Right cardiac atrium (tissue), 5 donors: ENCODE measurements around the gene TCF15. TPM values are rescaled to one million over a fixed set of nuclear protein-coding genes. Genes with fewer than 3 reads are reported as not detected.

Experiments used
- ATAC-seq, 2 donors: fragments of 200-7000 bp; cut with Tn5 transposase; one replicate each; pipeline versions ENCODE4 v1.8.0 to v1.9.1; 2020; ENCODE audit warnings: moderate library complexity in 2 of 2, mild to moderate bottlenecking in 1 of 2
- DNase-seq, 3 donors: peaks; one replicate each; pipeline ENCODE4 v3.0.0-alpha.2; 2020
- H3K27ac ChIP-seq: one replicate; pipeline ENCODE4 v1.5.1; 2013; ENCODE audit warnings: mild to moderate bottlenecking, low read length, control low read depth, moderate library complexity
- H3K27me3 ChIP-seq: one replicate; pipeline ENCODE4 v1.6.1; 2013; ENCODE audit not compliant: control insufficient read depth, insufficient read depth
- H3K4me1 ChIP-seq: one replicate; pipeline ENCODE4 v1.6.1; 2013; ENCODE audit warnings: low read length; ENCODE audit not compliant: control insufficient read depth, insufficient read depth
- H3K4me3 ChIP-seq: one replicate; pipeline ENCODE4 v1.5.1; 2013; ENCODE audit warnings: low read length, control low read depth
- H3K9me3 ChIP-seq: one replicate; pipeline ENCODE4 v1.6.1; 2013; ENCODE audit warnings: low read length; ENCODE audit not compliant: control insufficient read depth
- WGBS: extraction: QIAGEN DNeasy Blood & Tissue Kit; methylation state at CpG from one replicate; pipeline ENCODE4 v1.1.7; 2013; 5-methylcytosine and 5-hydroxymethylcytosine counted together
- intact Hi-C, 4 donors: fragments of 100-400 bp; cut with DNase I; formaldehyde crosslinking; loops; one replicate each; pipeline versions ENCODE4 v1.11.0 to v1.14.0; 2022 to 2023
- polyA plus RNA-seq: library from polyadenylated mRNA; stranded (reverse); fragments of 200-250 nt; gene quantifications from one replicate; pipeline ENCODE4 v1.2.3, GENCODE V29; 2013
- total RNA-seq, 4 donors: library from RNA; stranded (reverse); fragmentation: NEBNext Ultra II Directional; extraction: Animal tissue kit (Norgen Biotek cat#: 25700); gene quantifications; one replicate each; pipeline ENCODE4 v1.2.1, GENCODE V29; 2021
- donor health status: healthy with polysubstance abuse.
- donor health status: DM: no; HTN: yes; CAD: no.
- donor health status: DM: no; HTN: no; CAD: no.
- donor health status: DM: no; HTN: yes; CAD: no; lungs with severe emphysema.
- donor health status: DM: yes; HTN: yes; CAD: no.

The TCF15 gene
- total and polyA plus RNA-seq, 5 donors = 4.0 to 9.3 (median 7.4) TPM

DNA sequence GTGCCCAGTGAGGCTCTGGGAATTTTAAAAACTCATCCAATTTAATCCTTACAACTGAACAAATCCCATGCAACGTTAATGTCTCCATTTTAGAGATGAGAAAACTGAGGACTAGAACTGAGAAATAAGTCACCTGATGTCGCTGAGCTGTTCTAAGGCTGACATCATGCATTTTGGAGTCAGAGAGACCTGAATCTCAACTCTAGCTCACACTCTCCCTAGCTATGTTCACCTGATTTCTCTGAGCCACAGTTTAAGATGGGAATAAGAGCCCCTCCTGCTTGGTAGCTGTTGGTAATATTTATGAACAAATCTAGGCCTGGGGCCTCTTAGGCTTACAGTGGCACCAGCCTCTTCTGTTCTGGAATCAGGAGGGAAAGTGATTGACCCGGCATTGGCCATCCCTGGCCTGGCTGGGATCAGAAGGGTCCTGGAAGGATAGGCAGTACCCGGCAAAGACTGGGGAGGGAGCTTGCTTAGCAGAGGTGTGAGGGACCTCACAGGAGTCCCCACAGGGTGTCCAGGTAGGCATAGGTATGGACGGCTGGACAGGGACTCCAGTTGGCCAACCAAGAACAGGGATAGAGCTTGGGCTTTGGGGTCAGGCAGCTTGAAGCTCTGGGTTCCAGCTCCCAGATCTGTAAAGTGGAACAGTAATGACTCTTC is 47.7 kb downstream of the TCF15 start:
- H3K27ac ChIP-seq = no peak overlapping the region
- ATAC-seq (no peak), DNase-seq (no peak)
- H3K4me3 ChIP-seq = no peak overlapping the region
- WGBS = 77% methylated on average over 5 of the region's 5 CpGs
- no peaks in the 10 kb centered on the region for H3K27me3 ChIP-seq
- no peaks in the 10 kb centered on the region for H3K4me1 ChIP-seq
- no peaks in the 10 kb centered on the region for H3K9me3 ChIP-seq
- intact Hi-C loops = loop anchor here in 3 of 4 donors (2.0 to 10.0 kb wide), 5 partner anchors 82 to 175 kb away; no protein-coding TSS in a partner anchor

DNA sequence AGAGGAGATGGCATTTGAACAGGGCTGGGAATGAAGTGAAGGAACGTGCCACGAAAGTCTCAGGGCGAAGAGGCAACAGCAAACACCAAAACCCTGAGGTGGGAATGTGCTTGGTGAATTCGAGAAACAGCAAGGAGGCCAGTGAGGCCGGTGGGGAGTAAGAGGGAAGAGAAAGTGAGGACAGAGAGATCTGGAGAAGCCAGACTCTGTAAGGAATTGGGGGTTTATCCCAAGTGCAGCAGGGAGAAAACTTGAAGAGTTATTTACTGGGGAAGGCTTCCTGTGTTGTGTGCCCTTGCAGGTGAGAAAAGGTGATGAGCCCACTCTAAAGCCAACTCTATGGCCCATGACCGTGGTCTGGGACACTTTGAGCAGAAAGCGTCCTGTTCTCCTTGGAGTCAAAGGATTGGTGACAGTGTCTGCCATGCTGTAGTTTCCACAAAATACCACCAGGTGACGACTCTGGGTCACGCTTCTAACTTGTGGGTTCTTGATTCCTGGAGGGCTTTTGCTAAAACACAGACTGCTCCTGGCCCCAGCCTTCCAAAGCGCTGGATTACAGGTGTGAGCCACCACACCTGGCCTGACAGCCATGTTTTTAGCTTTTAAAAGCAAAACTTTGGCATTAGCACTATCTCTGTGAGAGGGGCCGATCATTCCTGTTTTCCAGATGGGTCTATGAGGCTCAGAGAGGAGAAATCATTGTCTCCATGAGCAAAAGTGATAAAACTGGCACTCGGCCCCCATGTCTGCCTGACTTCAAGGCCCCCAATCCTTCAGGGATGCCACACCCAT is 48.5 kb downstream of the TCF15 start:
- Histone ChIP-seq H3K4me1 (no peaks in the 10 kb centered on the region), H3K27me3 (no peaks in the 10 kb centered on the region), H3K4me3 (no peak overlapping the region), H3K9me3 (no peaks in the 10 kb centered on the region), H3K27ac (no peak overlapping the region)
- DNase-seq (peak; percentile 42 to 72 (median 68)), ATAC-seq (peak; percentile 77 to 85)
- 31% methylated on average over 12 of the region's 12 CpGs for WGBS
- intact Hi-C loops = loop anchor here (2.0 to 10.0 kb wide), 7 partner anchors 83 to 177 kb away; no protein-coding TSS in a partner anchor

DNA sequence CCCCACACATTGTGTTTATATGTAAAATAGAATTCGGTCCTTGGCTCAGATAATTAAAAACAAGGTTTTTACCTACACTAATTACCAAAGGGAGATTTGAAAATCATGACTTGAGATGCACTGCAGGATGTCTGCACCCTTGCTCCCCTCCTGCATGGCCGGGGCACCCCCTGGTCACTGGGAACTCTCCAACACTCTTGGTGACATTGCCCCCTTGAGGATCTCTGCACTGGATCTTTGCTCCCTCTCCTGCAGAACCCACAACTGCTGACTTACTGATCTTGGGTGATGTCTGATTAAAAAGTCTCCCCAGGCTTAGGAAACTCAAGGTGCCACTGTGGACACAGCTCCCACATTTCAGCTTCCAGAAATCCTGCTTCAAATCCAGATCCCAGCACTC is 49.4 kb downstream of the TCF15 start:
- Histone ChIP-seq H3K4me3 (no peak overlapping the region), H3K9me3 (no peaks in the 10 kb centered on the region), H3K4me1 (no peaks in the 10 kb centered on the region), H3K27ac (no peak overlapping the region), H3K27me3 (no peaks in the 10 kb centered on the region)
- intact Hi-C loops = loop anchor here (2.0 to 10.0 kb wide), 7 partner anchors 84 to 178 kb away; no protein-coding TSS in a partner anchor
- 47% methylated on average over 2 of the region's 2 CpGs for WGBS
- ATAC-seq = no peak
- no peak for DNase-seq

DNA sequence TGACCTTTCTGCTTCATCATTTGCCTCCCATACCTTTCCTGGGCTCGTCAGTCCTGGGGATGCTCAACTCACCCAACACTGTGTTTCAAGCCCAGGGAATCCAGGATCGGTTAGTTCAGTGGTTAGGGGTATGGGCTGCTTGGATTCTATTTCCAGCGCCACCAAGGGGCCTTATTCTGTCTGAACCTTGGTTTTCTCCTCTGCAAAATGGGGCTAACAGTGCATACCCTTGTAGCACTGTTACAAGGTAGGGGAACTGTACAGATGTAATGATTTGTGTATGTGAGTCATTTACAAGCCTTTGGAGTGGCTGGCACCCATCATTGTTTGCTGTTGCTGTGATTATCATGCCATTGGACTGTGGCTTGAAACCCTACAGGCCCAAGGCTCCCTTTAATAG is 52.0 kb downstream of the TCF15 start:
- H3K27me3 ChIP-seq = no peaks in the 10 kb centered on the region
- no peak for DNase-seq

DNA sequence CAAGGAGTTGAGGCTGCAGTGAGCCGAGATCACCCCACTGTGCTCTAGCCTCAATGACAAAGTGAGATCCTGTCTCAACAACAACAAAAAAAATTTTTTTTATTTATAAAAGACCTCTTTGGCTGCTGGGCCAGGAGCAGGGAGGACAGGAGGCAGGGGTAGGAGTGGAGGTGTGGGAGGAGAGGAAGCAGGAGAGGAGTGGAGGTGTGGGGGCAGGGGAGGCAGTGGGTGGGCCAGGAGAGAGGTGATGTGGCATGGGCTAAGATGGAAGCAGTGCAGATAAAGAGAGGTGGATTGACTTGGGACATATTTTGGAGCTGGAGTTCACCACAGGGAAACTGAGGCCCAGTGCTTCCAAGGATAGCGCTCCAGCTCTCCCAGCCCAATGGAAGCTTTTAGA is 53.1 kb downstream of the TCF15 start:
- ATAC-seq (no peak), DNase-seq (no peak)
- Histone ChIP-seq H3K27me3 (peaks cover 2% of the 10 kb centered on the region), H3K27ac (no peak overlapping the region), H3K4me1 (no peaks in the 10 kb centered on the region), H3K4me3 (no peak overlapping the region), H3K9me3 (no peaks in the 10 kb centered on the region)
- intact Hi-C loops = no loop called here
- WGBS = 98% methylated on average over 2 of the region's 2 CpGs

More for the DNA sequence above, 52.0 kb downstream of the TCF15 start:
- H3K9me3 ChIP-seq = no peaks in the 10 kb centered on the region
- 67% methylated on average over 3 of the region's 3 CpGs for WGBS
- no peak overlapping the region for H3K4me3 ChIP-seq
- intact Hi-C loops = no loop called here
- ATAC-seq = no peak
- no peaks in the 10 kb centered on the region for H3K4me1 ChIP-seq
- no peak overlapping the region for H3K27ac ChIP-seq

DNA sequence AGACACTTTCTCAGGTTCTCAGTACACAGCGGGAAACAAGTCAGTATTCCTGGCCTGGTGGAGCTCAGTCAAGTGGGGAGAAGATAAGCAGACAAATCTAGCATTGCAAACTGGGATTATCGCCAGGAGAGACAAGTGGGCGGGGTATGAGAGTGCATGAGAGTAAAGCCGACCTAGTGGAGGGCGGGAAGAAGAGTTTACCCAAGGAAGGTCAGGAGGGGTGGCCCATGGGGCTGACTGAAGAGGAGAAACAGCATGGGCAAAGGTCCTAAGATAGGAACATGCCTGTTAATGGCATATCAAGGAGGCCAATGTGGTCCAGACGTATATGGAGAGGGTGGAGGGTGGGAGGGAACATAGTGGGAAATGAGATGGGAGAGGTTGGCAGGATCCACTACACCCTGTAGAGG is 54.1 kb downstream of the TCF15 start:
- H3K9me3 ChIP-seq = no peaks in the 10 kb centered on the region
- peak; percentile 85 to 89 for ATAC-seq
- H3K27me3 ChIP-seq = peaks cover 2% of the 10 kb centered on the region
- peak in 1 of 3 donors; percentile 75 for DNase-seq
- 24% methylated on average over 6 of the region's 6 CpGs for WGBS
- H3K4me3 ChIP-seq = no peak overlapping the region
- H3K27ac ChIP-seq = no peak overlapping the region
- H3K4me1 ChIP-seq = no peaks in the 10 kb centered on the region
- intact Hi-C loops = no loop called here

Other genes with a start within 250 kb of the TCF15 start
- gene TRIB3, start 229.5 kb downstream of the TCF15 start, total RNA-seq = 1 to 10 TPM in 1 of 4 donors, under 1 TPM in 3; 0.49 to 2.1 (median 0.66) TPM
- 1.0 TPM for gene TRIB3, start 229.5 kb downstream of the TCF15 start, polyA plus RNA-seq
- 10 to 100 TPM; 42.1 to 52.4 (median 45.9) TPM for gene RBCK1, start 202.0 kb downstream of the TCF15 start, total RNA-seq
- 48.0 TPM for gene RBCK1, start 202.0 kb downstream of the TCF15 start, polyA plus RNA-seq
- gene TBC1D20, start 147.8 kb downstream of the TCF15 start, total RNA-seq = 10 to 100 TPM; 24.3 to 26.5 (median 25.6) TPM
- gene TBC1D20, start 147.8 kb downstream of the TCF15 start, polyA plus RNA-seq = 13.6 TPM
- 100 to 1,000 TPM; 105 to 118 (median 109) TPM for gene CSNK2A1, start 66.5 kb downstream of the TCF15 start, total RNA-seq
- gene CSNK2A1, start 66.5 kb downstream of the TCF15 start, polyA plus RNA-seq = 36.8 TPM
- 10 to 100 TPM; 41.0 to 50.2 (median 44.1) TPM for gene SRXN1, start 42.9 kb upstream of the TCF15 start, total RNA-seq
- gene SRXN1, start 42.9 kb upstream of the TCF15 start, polyA plus RNA-seq = 23.9 TPM
- not detected for gene SCRT2, start 65.5 kb upstream of the TCF15 start, total RNA-seq
- not detected for gene SCRT2, start 65.5 kb upstream of the TCF15 start, polyA plus RNA-seq
- 1 to 10 TPM in 1 of 4 donors, under 1 TPM in 3; 0.48 to 1.4 (median 0.68) TPM for gene SLC52A3, start 158.2 kb upstream of the TCF15 start, total RNA-seq
- 1.6 TPM for gene SLC52A3, start 158.2 kb upstream of the TCF15 start, polyA plus RNA-seq
- gene FAM110A, start 223.4 kb upstream of the TCF15 start, total RNA-seq = 1 to 10 TPM; 2.6 to 4.3 (median 3.6) TPM
- 3.2 TPM for gene FAM110A, start 223.4 kb upstream of the TCF15 start, polyA plus RNA-seq